Tibial nerve (tissue), 4 donors: ENCODE data around the gene ANKRD6.

ENCODE experiments used
- CTCF ChIP-seq, 5 experiments: fragments of 200-600 bp in 3 of 5; fragments of 450-650 bp in 2 of 5; sonication (generic) in 3 of 5; IDR thresholded peaks; one replicate each; pipeline ENCODE4 v1.5.1; 2016 to 2019; ENCODE audit warnings: antibody characterized with exemption in 5 of 5, mild to moderate bottlenecking in 3 of 5, moderate library complexity in 2 of 5
- EP300 ChIP-seq, 2 donors: sonication (generic); formaldehyde crosslinking; IDR thresholded peaks; one replicate each; pipeline ENCODE4 v1.6.1; 2017; ENCODE audit warnings: antibody characterized with exemption in 2 of 2, mild to moderate bottlenecking in 1 of 2
- POLR2A ChIP-seq, 2 donors: fragments of 450-650 bp; IDR thresholded peaks; one replicate each; pipeline ENCODE4 v1.6.1; 2017; ENCODE audit warnings: antibody characterized with exemption in 2 of 2, mild to moderate bottlenecking in 2 of 2, moderate library complexity in 2 of 2

- TF ChIP-seq POLR2A (IDR thresholded peaks at IDR 0.05) (no peak), CTCF (IDR thresholded peaks at IDR 0.05) (no peak), EP300 (IDR thresholded peaks at IDR 0.05) (no peak)
Measured at GRCh38 chr6:89525786-89526562, 93.0 kb downstream of the ANKRD6 start.
